HG03159 (cell line): ENCODE data around the gene BMAL1.
"Not testable (repeated sequence)": the region's sequence is repeated elsewhere in the genome, so short reads cannot be mapped to it uniquely, and the experiment has no call there.

Experiments used
- ATAC-seq: cut with Tn5 transposase; IDR thresholded peaks from one replicate; pipeline ENCODE4 v1.9.1; 2021; ENCODE audit warnings: mild to moderate bottlenecking, moderate library complexity; ENCODE audit not compliant: unreplicated experiment

Gene BMAL1

GRCh38 chr11:13436836-13437235 is 159.2 kb downstream of the BMAL1 start:
- not testable (repeated sequence) for ATAC-seq
